GM18502 (cell line): ENCODE data around the gene TRMT10C.
"Not testable (repeated sequence)": the region's sequence is repeated elsewhere in the genome, so short reads cannot be mapped to it uniquely, and the experiment has no call there.

Experiments
- ATAC-seq: cut with Tn5 transposase; IDR thresholded peaks from one replicate; pipeline ENCODE4 v1.9.1; 2021; ENCODE audit warnings: mild to moderate bottlenecking; ENCODE audit not compliant: unreplicated experiment, poor library complexity

Gene TRMT10C

GRCh38 chr3:101561630-101562328 is at the start of gene TRMT10C:
TSS of gene TRMT10C (plus strand) at chr3:101561868. CDS start at chr3:101564782, 2,914 bp downstream.
- ATAC-seq: peak; percentile 100

GRCh38 chr3:101512396-101512645 is 49.3 kb upstream of the TRMT10C start:
- ATAC-seq: peak; percentile 43

- ATAC-seq: peak; percentile 67
Measured at GRCh38 chr3:101512646-101513418, 48.8 kb upstream of the TRMT10C start, which contains the start of gene SENP7. TSS of gene SENP7 (minus strand) at chr3:101513212. CDS start at chr3:101513130, 82 bp downstream.

- ATAC-seq: peak; percentile 37
Measured at GRCh38 chr3:101513419-101513986, 48.2 kb upstream of the TRMT10C start.

GRCh38 chr3:101518421-101518871 is 43.2 kb upstream of the TRMT10C start:
- ATAC-seq: peak; percentile 98

GRCh38 chr3:101519685-101520365 is 41.8 kb upstream of the TRMT10C start:
- ATAC-seq: no peak

GRCh38 chr3:101521211-101521701 is 40.4 kb upstream of the TRMT10C start:
- no peak for ATAC-seq

- no peak for ATAC-seq
Measured at GRCh38 chr3:101527441-101527840, 34.2 kb upstream of the TRMT10C start.

GRCh38 chr3:101527906-101528305 is 33.8 kb upstream of the TRMT10C start:
- no peak for ATAC-seq

GRCh38 chr3:101529816-101530685 is 31.6 kb upstream of the TRMT10C start:
- ATAC-seq: no peak

- ATAC-seq: no peak
Measured at GRCh38 chr3:101530686-101531047, 31.0 kb upstream of the TRMT10C start.

- no peak for ATAC-seq
Measured at GRCh38 chr3:101531473-101532086, 30.1 kb upstream of the TRMT10C start.

- no peak for ATAC-seq
Measured at GRCh38 chr3:101532783-101533602, 28.7 kb upstream of the TRMT10C start.

GRCh38 chr3:101533603-101533968 is 28.1 kb upstream of the TRMT10C start:
- ATAC-seq: no peak

GRCh38 chr3:101535221-101535620 is 26.4 kb upstream of the TRMT10C start:
- no peak for ATAC-seq

- no peak for ATAC-seq
Measured at GRCh38 chr3:101536266-101536665, 25.4 kb upstream of the TRMT10C start.

GRCh38 chr3:101536955-101537354 is 24.7 kb upstream of the TRMT10C start:
- ATAC-seq: not testable (repeated sequence)

GRCh38 chr3:101542957-101543356 is 18.7 kb upstream of the TRMT10C start:
- no peak for ATAC-seq
